HFFc6 (cell line): Measurements from ENCODE around the gene DNASE1L2. TPM values are rescaled to one million over a fixed set of nuclear protein-coding genes. Genes with fewer than 3 reads are reported as not detected.
A peak's percentile ranks its signal among the peaks of the same experiment; 100 is the strongest.

Source experiments
- DNase-seq: peaks from one replicate; pipeline ENCODE4 v3.0.0-alpha.2; 2018
- H3K27ac Mint-ChIP-seq: 2 replicates; pipeline ENCODE4 v1.8.0; 2020; ENCODE audit warnings: mild to moderate bottlenecking, mixed read lengths
- H3K27me3 Mint-ChIP-seq: 2 replicates; pipeline ENCODE4 v1.8.0; 2021; ENCODE audit warnings: mild to moderate bottlenecking, moderate library complexity, mixed read lengths; ENCODE audit not compliant: insufficient read depth
- H3K36me3 Mint-ChIP-seq: 2 replicates; pipeline ENCODE4 v1.8.0; 2021; ENCODE audit warnings: low read depth, mixed read lengths
- H3K4me1 Mint-ChIP-seq: 2 replicates; pipeline ENCODE4 v1.8.0; 2020; ENCODE audit warnings: low read depth, mixed read lengths
- H3K4me3 Mint-ChIP-seq: 2 replicates; pipeline ENCODE4 v1.8.0; 2020; ENCODE audit warnings: mild to moderate bottlenecking, moderate library complexity, mixed read lengths
- H3K9me3 Mint-ChIP-seq: 2 replicates; pipeline ENCODE4 v1.8.0; 2020; ENCODE audit warnings: mild to moderate bottlenecking, mixed read lengths
- total RNA-seq, 6 experiments: library from RNA; stranded (reverse); fragmentation: NEBNext Ultra II Directional; extraction: Animal tissue kit (Norgen Biotek cat#: 25700); gene quantifications; 2 replicates in 1 of 6; 3 replicates in 5 of 6; pipeline ENCODE4 v1.2.3, GENCODE V29; 2021
- TF ChIP-seq, protein P1 (sequence below): fragments of 200-600 bp; sonication (generic); IDR thresholded peaks from 2 replicates; pipeline ENCODE4 v1.5.0; 2021; ENCODE audit warnings: antibody characterized with exemption, mild to moderate bottlenecking

Gene DNASE1L2
- total RNA-seq, 6 experiments from 2014 or later, result 0.82 to 1.5 (median 1.1) TPM

DNA sequence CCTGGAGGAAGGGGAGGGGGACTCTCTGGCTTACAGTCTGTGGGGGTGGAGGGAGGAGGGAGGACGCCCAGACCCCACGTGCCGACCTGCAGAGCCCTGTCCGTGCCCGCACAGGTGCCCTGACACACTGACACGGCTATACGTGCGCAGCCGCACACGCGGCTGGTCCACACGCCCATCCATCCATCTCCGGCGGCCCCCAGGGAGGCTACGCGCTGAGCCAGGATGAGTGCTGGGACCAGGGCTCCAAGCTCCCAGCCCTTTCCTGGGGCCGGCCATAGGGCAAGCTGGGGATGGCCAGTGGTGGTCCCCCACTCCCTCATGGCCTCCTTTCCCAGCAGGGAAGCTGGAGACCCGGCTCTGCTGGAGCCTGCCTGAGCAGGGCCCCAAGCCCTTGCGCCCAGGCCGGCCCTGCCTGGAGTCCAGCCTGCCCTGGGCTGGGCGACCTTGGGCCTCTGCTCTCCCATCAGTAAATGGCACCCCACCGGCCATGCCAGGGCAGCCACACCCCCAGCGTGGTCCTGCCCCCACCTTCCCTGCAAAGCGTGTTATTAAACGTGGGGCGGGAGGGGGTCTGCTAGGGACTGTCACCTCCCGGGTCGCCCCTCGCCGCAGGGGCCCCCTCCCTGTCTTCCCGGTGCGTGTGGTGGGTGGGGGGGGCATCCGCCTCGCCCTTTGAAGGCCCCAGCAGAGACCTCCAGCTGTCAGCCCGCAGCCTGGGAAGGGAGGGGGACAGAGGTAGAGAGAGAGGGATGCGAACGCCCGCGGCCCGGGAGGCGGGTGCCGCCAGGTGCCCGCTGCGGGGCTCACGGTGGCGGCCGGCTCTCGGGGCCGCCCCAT, 40.7 kb upstream of the DNASE1L2 start:
- no peaks in the 10 kb centered on the region for H3K9me3 Mint-ChIP-seq
- H3K36me3 Mint-ChIP-seq, result no peaks in the 10 kb centered on the region
- H3K27ac Mint-ChIP-seq, result no peak overlapping the region
- TF ChIP-seq, protein P1, sequence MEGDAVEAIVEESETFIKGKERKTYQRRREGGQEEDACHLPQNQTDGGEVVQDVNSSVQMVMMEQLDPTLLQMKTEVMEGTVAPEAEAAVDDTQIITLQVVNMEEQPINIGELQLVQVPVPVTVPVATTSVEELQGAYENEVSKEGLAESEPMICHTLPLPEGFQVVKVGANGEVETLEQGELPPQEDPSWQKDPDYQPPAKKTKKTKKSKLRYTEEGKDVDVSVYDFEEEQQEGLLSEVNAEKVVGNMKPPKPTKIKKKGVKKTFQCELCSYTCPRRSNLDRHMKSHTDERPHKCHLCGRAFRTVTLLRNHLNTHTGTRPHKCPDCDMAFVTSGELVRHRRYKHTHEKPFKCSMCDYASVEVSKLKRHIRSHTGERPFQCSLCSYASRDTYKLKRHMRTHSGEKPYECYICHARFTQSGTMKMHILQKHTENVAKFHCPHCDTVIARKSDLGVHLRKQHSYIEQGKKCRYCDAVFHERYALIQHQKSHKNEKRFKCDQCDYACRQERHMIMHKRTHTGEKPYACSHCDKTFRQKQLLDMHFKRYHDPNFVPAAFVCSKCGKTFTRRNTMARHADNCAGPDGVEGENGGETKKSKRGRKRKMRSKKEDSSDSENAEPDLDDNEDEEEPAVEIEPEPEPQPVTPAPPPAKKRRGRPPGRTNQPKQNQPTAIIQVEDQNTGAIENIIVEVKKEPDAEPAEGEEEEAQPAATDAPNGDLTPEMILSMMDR, result no peak
- H3K4me1 Mint-ChIP-seq, result no peaks in the 10 kb centered on the region; the same call in 1 of the 2 replicates
- DNase-seq, result no peak
- peaks cover 16% of the 10 kb centered on the region for H3K27me3 Mint-ChIP-seq
- H3K4me3 Mint-ChIP-seq, result no peak overlapping the region

DNA sequence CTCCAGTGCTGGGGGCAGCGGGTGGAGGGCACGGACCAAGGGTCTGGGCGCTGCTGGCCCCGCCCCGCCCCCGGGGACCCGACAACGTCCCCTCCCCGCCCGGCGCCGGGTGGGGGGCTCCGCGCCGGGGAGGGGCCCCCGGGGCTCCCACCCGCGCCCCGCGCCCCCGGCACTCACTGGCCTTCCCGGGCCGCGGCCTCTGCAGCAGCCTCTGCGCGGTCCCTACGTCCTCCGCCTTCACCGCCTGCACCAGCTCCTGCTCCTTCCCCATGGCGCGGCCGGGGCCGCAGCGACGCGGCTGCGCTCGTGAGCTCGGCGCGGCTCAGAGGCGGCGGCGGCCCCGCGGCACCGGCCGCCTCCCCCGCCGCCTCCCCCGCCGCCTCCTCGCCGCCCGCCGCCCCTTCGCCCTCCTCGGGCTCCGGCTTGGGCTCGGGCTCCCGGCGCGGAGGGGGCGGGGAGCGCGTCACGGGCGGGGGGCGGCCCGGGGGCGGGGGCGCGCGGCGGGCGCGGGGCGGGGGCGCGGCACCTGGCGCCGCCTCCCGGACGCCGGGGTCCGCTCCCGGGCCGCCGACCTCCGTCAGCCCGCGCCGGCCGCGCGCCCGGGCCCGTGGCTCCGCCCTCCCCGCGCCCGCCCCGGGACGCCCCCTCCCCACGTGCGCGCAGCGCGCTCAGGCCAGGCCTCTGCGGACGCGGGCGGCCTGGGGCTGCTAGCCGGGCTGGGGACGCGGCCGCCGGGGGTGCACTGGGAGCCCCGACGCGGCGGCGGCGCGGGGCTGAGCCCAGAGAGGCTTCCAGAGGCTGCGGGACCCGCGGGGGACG, 39.9 kb upstream of the DNASE1L2 start, which contains the start of gene CASKIN1:
CASKIN1 (minus strand) TSS at position 444 of the 819 bp plus-strand sequence; CDS start at position 271, 173 bp downstream.
- TF ChIP-seq, protein P1, result no peak
- H3K27me3 Mint-ChIP-seq, result peaks cover 18% of the 10 kb centered on the region
- no peak for DNase-seq
- no peak within 1 kb of the TSS for H3K4me3 Mint-ChIP-seq
- H3K9me3 Mint-ChIP-seq, result no peaks in the 10 kb centered on the region
- H3K4me1 Mint-ChIP-seq, result no peaks in the 10 kb centered on the region; the same call in 1 of the 2 replicates
- no peaks in the 10 kb centered on the region for H3K36me3 Mint-ChIP-seq
- H3K27ac Mint-ChIP-seq, result no peak within 1 kb of the TSS

DNA sequence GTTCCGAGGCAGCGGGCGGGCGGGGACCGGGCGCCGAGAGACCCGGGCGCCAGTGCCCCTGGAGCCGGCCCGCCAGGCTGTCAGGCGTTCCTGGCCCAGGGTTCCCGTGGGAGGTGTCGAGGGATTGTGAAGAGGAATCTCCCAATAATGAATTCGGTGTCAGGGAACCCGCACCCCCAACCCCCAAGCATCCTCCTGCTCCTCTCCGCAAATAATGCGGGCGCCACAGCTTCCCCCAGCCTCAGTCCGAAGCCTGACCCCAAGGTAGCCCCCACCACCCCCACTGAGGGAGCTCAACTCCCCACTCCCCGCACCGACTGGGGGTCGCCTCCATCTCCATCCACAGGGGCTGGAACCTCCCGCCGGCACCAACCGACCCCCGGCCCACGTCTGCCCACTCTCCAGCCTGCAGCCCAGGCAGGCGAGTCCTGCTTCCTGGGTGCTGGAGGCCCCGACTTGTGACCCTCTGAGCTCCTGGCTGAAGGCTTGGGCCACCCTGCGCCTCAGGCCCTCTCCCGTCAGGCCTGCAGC, 39.2 kb upstream of the DNASE1L2 start:
- DNase-seq, result no peak
- no peaks in the 10 kb centered on the region; the same call in 1 of the 2 replicates for H3K4me1 Mint-ChIP-seq
- H3K27me3 Mint-ChIP-seq, result peaks cover 18% of the 10 kb centered on the region
- no peak overlapping the region for H3K27ac Mint-ChIP-seq
- H3K9me3 Mint-ChIP-seq, result no peaks in the 10 kb centered on the region
- H3K4me3 Mint-ChIP-seq, result no peak overlapping the region
- H3K36me3 Mint-ChIP-seq, result no peaks in the 10 kb centered on the region
- TF ChIP-seq, protein P1, result no peak

DNA sequence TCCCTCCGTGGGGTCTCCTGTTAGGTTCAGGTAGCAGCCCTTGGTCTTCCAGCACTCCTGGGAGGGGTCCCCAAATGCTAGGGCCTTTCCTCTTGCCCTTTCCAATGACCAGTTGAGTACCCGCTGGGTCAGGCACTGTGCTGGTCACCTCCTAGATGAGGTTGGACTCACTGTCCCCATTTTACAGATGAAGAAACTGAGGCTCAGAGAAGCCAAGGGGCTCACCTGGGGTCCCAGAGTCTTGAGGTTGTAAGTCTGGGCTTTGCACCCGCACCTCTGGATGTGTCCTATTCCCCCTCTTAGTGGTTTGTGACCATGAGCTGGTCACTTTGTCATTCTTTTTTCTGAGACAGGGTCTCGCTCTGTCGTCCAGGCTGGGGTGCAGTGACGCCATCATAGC, 38.5 kb upstream of the DNASE1L2 start:
- Mint-ChIP-seq H3K9me3 (no peaks in the 10 kb centered on the region), H3K36me3 (no peaks in the 10 kb centered on the region), H3K4me3 (peak overlapping the region; percentile 26; the same call in 1 of the 2 replicates), H3K4me1 (no peaks in the 10 kb centered on the region; the same call in 1 of the 2 replicates), H3K27ac (no peak overlapping the region), H3K27me3 (peaks cover 18% of the 10 kb centered on the region)
- TF ChIP-seq, protein P1, result no peak
- no peak for DNase-seq

DNA sequence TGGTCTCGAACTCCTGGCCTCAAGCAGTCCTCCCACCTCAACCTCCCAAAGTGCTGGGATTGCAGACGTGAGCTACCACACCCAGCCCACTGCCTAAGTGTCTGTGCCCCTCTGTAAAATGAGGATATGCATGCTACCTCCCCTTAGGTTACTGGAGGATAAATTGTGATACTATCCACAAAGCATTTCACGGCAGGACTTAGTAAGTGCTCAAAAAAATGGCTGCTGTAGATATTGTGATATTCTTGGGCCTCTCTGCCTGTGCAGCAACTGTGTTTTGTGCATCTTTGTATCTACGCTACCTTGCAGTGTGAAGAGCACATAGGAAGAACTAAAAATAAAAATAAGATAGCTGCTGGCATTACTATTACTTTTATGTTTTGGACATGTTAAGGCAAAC, 38.0 kb upstream of the DNASE1L2 start:
- Mint-ChIP-seq H3K27me3 (peaks cover 18% of the 10 kb centered on the region), H3K36me3 (no peaks in the 10 kb centered on the region), H3K4me1 (no peaks in the 10 kb centered on the region; the same call in 1 of the 2 replicates), H3K4me3 (no peak overlapping the region), H3K27ac (no peak overlapping the region), H3K9me3 (no peaks in the 10 kb centered on the region)
- no peak for DNase-seq
- TF ChIP-seq, protein P1, result no peak
